DND-41 (cell line): ENCODE results near the gene PPFIA1.

Experiments used
- ATAC-seq: fragments of 200-7000 bp; cut with Tn5 transposase; 3 replicates; pipeline ENCODE4 v1.9.1; 2021; ENCODE audit warnings: low read depth; ENCODE audit not compliant: insufficient read depth
- DNase-seq: peaks from one replicate; pipeline ENCODE4 v3.0.0-alpha.2; 2020
- H2AFZ ChIP-seq: 2 replicates; pipeline ENCODE4 v1.6.0; 2012; ENCODE audit warnings: low read depth, low read length
- H3K27ac ChIP-seq: 2 replicates; pipeline ENCODE4 v1.5.1; 2012; ENCODE audit warnings: low read length, inconsistent platforms
- H3K27me3 ChIP-seq: fragments of 200-600 bp; sonication (generic); 2 replicates; pipeline ENCODE4 v1.6.0; 2012; ENCODE audit warnings: low read length, mild to moderate bottlenecking, inconsistent platforms; ENCODE audit not compliant: insufficient read depth, poor library complexity
- H3K36me3 ChIP-seq: 2 replicates; pipeline ENCODE4 v1.5.1; 2012; ENCODE audit warnings: low read length, inconsistent platforms; ENCODE audit not compliant: insufficient read depth
- H3K4me1 ChIP-seq: 2 replicates; pipeline ENCODE4 v1.5.1; 2012; ENCODE audit warnings: mild to moderate bottlenecking, low read length; ENCODE audit not compliant: insufficient read depth
- H3K4me2 ChIP-seq: 2 replicates; pipeline ENCODE4 v1.6.0; 2012; ENCODE audit warnings: mild to moderate bottlenecking, moderate library complexity, low read length, inconsistent platforms; ENCODE audit not compliant: insufficient read depth
- H3K4me3 ChIP-seq, 2 experiments: fragments of 200-600 bp in 1 of 2; shearing (Covaris generic) in 1 of 2; 2 replicates each; pipeline ENCODE4 v1.5.1; 2012 to 2016; ENCODE audit warnings: inconsistent platforms in 2 of 2, low read length in 2 of 2, mild to moderate bottlenecking in 2 of 2, low read depth in 1 of 2, moderate library complexity in 1 of 2
- H3K79me2 ChIP-seq: 2 replicates; pipeline ENCODE4 v1.6.0; 2012; ENCODE audit warnings: low read length, inconsistent platforms; ENCODE audit not compliant: insufficient read depth
- H3K9ac ChIP-seq: 2 replicates; pipeline ENCODE4 v1.6.0; 2012; ENCODE audit warnings: low read depth, mild to moderate bottlenecking, inconsistent platforms, low read length, moderate library complexity
- H3K9me3 ChIP-seq: 2 replicates; pipeline ENCODE4 v1.5.1; 2012; ENCODE audit warnings: low read length, moderate library complexity, mild to moderate bottlenecking, inconsistent platforms; ENCODE audit not compliant: insufficient read depth, severe bottlenecking
- H4K20me1 ChIP-seq: 2 replicates; pipeline ENCODE4 v1.6.0; 2012; ENCODE audit warnings: low read length; ENCODE audit not compliant: insufficient read depth
- CTCF ChIP-seq: IDR thresholded peaks from 2 replicates; pipeline ENCODE4 v1.5.1; 2012; ENCODE audit warnings: borderline replicate concordance, low read length, moderate library complexity, mild to moderate bottlenecking; ENCODE audit not compliant: poor library complexity, severe bottlenecking; ENCODE audit errors: extremely low read depth
- EZH2 ChIP-seq: IDR thresholded peaks from 3 replicates; pipeline ENCODE4 v1.6.1; 2012; ENCODE audit warnings: borderline replicate concordance, low read depth, mild to moderate bottlenecking, moderate library complexity, low read length, inconsistent platforms; ENCODE audit not compliant: severe bottlenecking

The PPFIA1 gene

GRCh38 chr11:70402016-70402415 lies 131.5 kb downstream of the PPFIA1 start:
- Histone ChIP-seq H3K27me3 (no peaks in the 10 kb centered on the region), H3K9me3 (no peaks in the 10 kb centered on the region), H3K4me3 (no peak overlapping the region), H3K27ac (no peak overlapping the region), H4K20me1 (peaks cover 23% of the 10 kb centered on the region), H3K4me2 (no peak overlapping the region), H2AFZ (no peak overlapping the region), H3K79me2 (no peaks in the 10 kb centered on the region), H3K9ac (no peak overlapping the region), H3K36me3 (no peaks in the 10 kb centered on the region), H3K4me1 (peaks cover 24% of the 10 kb centered on the region)
- DNase-seq (no peak), ATAC-seq (no peak)
- no peak for TF ChIP-seq CTCF
- TF ChIP-seq EZH2 = no peak

- Histone ChIP-seq H3K9me3 (no peaks in the 10 kb centered on the region), H3K79me2 (no peaks in the 10 kb centered on the region), H3K4me1 (peaks cover 17% of the 10 kb centered on the region), H3K4me3 (no peak overlapping the region), H3K4me2 (no peak overlapping the region), H3K27ac (no peak overlapping the region), H3K9ac (no peak overlapping the region), H3K36me3 (no peaks in the 10 kb centered on the region), H3K27me3 (no peaks in the 10 kb centered on the region), H2AFZ (no peak overlapping the region), H4K20me1 (peaks cover 23% of the 10 kb centered on the region)
- ATAC-seq (no peak), DNase-seq (no peak)
- TF ChIP-seq EZH2 = no peak
- TF ChIP-seq CTCF = no peak
These were observed 132.2 kb downstream of the PPFIA1 start for GRCh38 chr11:70402685-70403084.

GRCh38 chr11:70404244-70404643 lies 133.8 kb downstream of the PPFIA1 start:
- TF ChIP-seq CTCF (no peak), EZH2 (no peak)
- Histone ChIP-seq H3K27ac (no peak overlapping the region), H3K36me3 (no peaks in the 10 kb centered on the region), H3K4me1 (0 out of 2 replicates have a peak, but pooled peaks cover 7% of the 10 kb centered on the region), H3K4me3 (no peak overlapping the region), H3K79me2 (no peaks in the 10 kb centered on the region), H4K20me1 (peaks cover 20% of the 10 kb centered on the region), H3K9me3 (no peaks in the 10 kb centered on the region), H3K27me3 (no peaks in the 10 kb centered on the region), H3K9ac (no peak overlapping the region), H2AFZ (no peak overlapping the region), H3K4me2 (no peak overlapping the region)
- ATAC-seq = no peak
- no peak for DNase-seq
